MCF 10A (cell line): ENCODE results near the gene FMNL1. TPM values are rescaled to one million over a fixed set of nuclear protein-coding genes. Genes with fewer than 3 reads are reported as not detected.

Experiments
- BruUV-seq: library from RNA; stranded (reverse); fragments of 400-500 nt; replicated peaks from 2 replicates; lab custom pipeline; 2021; lab: Mats Ljungman, UMichigan
- CTCF ChIA-PET: fragments of 300-600 bp; sonication (Branson Sonifier 250); formaldehyde crosslinking; extraction: SDS; loops from one replicate; lab custom pipeline; 2021; ENCODE audit warnings: antibody characterized with exemption, inconsistent platforms; lab: Yijun Ruan, JAX
- POLR2A ChIA-PET: fragments of 300-600, 350-650 bp; sonication (Branson Sonifier 250); formaldehyde crosslinking; extraction: SDS; loops from one replicate; lab custom pipeline; 2020; ENCODE audit warnings: antibody characterized with exemption, inconsistent platforms; lab: Yijun Ruan, JAX
- DNase-seq: peaks from one replicate; pipeline ENCODE4 v3.0.0-alpha.2; 2018; ENCODE audit not compliant: unreplicated experiment
- H3K27ac Mint-ChIP-seq: one replicate; pipeline ENCODE4 v1.8.0; 2022; ENCODE audit warnings: mild to moderate bottlenecking, low read depth, mixed read lengths; ENCODE audit not compliant: unreplicated experiment
- H3K27me3 Mint-ChIP-seq: one replicate; pipeline ENCODE4 v1.8.0; 2022; ENCODE audit warnings: mixed read lengths; ENCODE audit not compliant: insufficient read depth, unreplicated experiment
- H3K36me3 Mint-ChIP-seq: one replicate; pipeline ENCODE4 v1.8.0; 2022; ENCODE audit warnings: mild to moderate bottlenecking, moderate library complexity, mixed read lengths; ENCODE audit not compliant: insufficient read depth, unreplicated experiment
- H3K4me1 Mint-ChIP-seq: one replicate; pipeline ENCODE4 v1.8.0; 2022; ENCODE audit warnings: mixed read lengths; ENCODE audit not compliant: insufficient read depth, unreplicated experiment
- H3K4me3 Mint-ChIP-seq: one replicate; pipeline ENCODE4 v1.8.0; 2022; ENCODE audit warnings: mild to moderate bottlenecking, moderate library complexity, mixed read lengths; ENCODE audit not compliant: unreplicated experiment
- H3K9me3 Mint-ChIP-seq: one replicate; pipeline ENCODE4 v1.8.0; 2022; ENCODE audit warnings: mixed read lengths; ENCODE audit not compliant: unreplicated experiment
- intact Hi-C: fragments of 100-400 bp; cut with micrococcal nuclease; formaldehyde crosslinking; loops from 2 replicates; pipeline ENCODE4 v1.14.1; 2022
- total RNA-seq: library from RNA; stranded (reverse); gene quantifications from 2 replicates; pipeline ENCODE4 v1.2.3, GENCODE V29; 2022
- TF ChIP-seq, protein P1 (sequence below): fragments of 200-600 bp; IDR thresholded peaks from one replicate; pipeline ENCODE4 v1.8.0; 2022; ENCODE audit warnings: antibody characterized with exemption, mild to moderate bottlenecking; ENCODE audit not compliant: unreplicated experiment

Gene FMNL1
- total RNA-seq, 1 experiment from 2014 or later, result 28.1 TPM

DNA sequence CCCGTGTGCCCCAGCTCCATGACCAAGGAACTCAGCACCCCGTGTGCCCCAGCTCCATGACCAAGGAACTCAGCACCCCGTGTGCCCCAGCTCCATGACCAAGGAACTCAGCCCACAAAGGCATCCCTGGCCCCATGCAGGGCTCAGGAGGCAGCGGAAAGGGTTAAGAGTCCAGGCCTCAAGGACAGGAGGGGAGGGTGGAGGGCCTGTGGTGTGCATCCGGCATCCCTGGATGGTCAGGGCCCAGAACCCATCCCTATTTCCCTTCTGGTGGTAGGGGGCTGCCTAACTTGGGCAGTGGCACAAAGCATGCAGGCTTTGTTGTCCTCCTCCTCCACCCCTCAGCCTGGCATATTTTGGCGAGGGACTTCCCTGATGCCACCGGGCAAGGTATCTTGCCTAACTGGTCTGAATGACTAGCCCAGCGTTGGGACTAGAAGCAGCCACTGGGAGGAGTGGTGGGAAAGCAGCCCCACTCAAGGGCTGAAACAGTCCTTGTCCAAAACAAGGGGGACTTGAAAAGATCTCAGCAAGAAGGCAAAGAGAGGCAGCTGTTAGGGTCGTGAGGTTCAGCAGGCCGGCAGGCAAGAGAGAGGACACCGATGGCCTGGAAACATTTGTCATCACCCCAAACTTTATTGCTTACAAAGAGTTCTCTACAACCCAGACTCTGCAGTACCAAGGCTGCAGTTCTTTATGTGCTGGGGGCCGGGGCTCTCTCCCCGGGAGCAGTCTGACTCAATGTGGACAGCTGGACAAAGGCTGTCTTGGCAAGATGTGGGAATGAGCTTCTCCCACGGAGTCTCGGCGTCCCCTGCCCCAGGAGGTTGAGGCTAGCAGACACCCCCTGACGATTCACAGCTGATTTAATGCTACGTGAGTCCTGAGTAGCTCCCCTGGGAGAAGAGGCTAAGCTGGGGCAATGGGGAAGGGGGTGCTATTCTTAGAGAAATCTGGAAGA is 41.1 kb downstream of the FMNL1 start:
- H3K27ac Mint-ChIP-seq, result no peak overlapping the region
- CTCF ChIA-PET, result interaction anchor here (0.5 to 1.5 kb wide), 6 partner anchors 14 to 132 kb away, joined by 3 to 7 read pairs (median 3); partner anchors contain the start of gene PLCD3
- no peak for DNase-seq
- BruUV-seq, result no TSS peak
- H3K4me3 Mint-ChIP-seq, result no peak overlapping the region
- TF ChIP-seq, protein P1, sequence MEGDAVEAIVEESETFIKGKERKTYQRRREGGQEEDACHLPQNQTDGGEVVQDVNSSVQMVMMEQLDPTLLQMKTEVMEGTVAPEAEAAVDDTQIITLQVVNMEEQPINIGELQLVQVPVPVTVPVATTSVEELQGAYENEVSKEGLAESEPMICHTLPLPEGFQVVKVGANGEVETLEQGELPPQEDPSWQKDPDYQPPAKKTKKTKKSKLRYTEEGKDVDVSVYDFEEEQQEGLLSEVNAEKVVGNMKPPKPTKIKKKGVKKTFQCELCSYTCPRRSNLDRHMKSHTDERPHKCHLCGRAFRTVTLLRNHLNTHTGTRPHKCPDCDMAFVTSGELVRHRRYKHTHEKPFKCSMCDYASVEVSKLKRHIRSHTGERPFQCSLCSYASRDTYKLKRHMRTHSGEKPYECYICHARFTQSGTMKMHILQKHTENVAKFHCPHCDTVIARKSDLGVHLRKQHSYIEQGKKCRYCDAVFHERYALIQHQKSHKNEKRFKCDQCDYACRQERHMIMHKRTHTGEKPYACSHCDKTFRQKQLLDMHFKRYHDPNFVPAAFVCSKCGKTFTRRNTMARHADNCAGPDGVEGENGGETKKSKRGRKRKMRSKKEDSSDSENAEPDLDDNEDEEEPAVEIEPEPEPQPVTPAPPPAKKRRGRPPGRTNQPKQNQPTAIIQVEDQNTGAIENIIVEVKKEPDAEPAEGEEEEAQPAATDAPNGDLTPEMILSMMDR, result no peak
- no peaks in the 10 kb centered on the region for H3K4me1 Mint-ChIP-seq
- peaks cover 42% of the 10 kb centered on the region for H3K36me3 Mint-ChIP-seq
- no peaks in the 10 kb centered on the region for H3K27me3 Mint-ChIP-seq
- no peaks in the 10 kb centered on the region for H3K9me3 Mint-ChIP-seq
- POLR2A ChIA-PET, result interaction anchor here (0.8 kb wide), 1 partner anchor 14 kb away, joined by 3 read pairs; no protein-coding TSS in a partner anchor
- intact Hi-C loops, result no loop called here

DNA sequence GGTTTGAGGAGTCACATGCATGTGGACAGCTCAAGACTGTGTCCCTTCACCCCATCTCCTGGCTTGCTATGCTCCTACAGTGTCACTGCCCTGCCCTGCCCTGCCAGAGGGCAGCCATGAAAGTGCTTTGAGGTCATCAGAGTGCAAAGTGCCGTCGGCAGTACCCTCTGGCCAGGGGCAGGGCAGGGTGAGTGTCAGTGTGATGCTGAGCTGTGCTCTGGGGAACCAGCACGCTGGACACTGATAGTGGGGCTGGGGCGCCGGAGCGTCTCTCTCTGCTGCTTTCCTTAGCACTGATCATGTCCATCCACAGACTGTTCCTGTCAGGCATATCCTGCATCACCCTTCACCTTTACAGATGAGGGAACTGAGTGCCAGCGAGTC is 41.8 kb downstream of the FMNL1 start:
- CTCF ChIA-PET, result interaction anchor here (0.5 to 1.5 kb wide), 4 partner anchors 14 to 131 kb away, joined by 3 to 7 read pairs (median 3); partner anchors contain the start of gene PLCD3
- POLR2A ChIA-PET, result interaction anchor here (0.8 kb wide), 1 partner anchor 15 kb away, joined by 3 read pairs; no protein-coding TSS in a partner anchor
- BruUV-seq, result no TSS peak
- TF ChIP-seq, protein P1, result no peak
- Mint-ChIP-seq H3K9me3 (no peaks in the 10 kb centered on the region), H3K4me1 (no peaks in the 10 kb centered on the region), H3K27me3 (no peaks in the 10 kb centered on the region), H3K4me3 (no peak overlapping the region), H3K36me3 (peaks cover 46% of the 10 kb centered on the region), H3K27ac (no peak overlapping the region)
- no peak for DNase-seq
- intact Hi-C loops, result no loop called here

DNA sequence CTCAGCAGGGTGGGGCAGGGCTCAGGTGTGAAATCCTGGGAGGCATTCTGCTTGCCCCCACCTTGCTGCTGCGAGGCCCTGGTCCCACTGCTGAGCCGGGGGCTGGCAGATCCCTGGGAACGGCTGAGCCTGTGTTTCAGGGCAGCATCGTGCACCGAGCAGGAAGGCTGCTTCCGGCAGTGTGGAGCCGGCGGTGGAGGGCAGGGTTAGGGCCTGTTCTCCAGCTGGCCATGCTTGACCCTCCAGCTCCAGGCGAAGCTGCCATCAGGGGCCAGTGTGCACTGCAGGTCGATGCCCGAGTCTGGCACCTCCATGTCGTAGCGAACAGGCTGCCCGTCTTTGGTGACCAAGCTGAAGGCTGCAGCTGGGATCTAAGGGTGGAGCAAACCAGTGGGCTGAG is 42.7 kb downstream of the FMNL1 start:
- no TSS peak for BruUV-seq
- POLR2A ChIA-PET, result no interaction called here
- Mint-ChIP-seq H3K4me1 (no peaks in the 10 kb centered on the region), H3K27ac (no peak overlapping the region), H3K27me3 (no peaks in the 10 kb centered on the region), H3K4me3 (no peak overlapping the region), H3K9me3 (no peaks in the 10 kb centered on the region), H3K36me3 (peaks cover 55% of the 10 kb centered on the region)
- intact Hi-C loops, result no loop called here
- CTCF ChIA-PET, result interaction anchor here (0.5 to 5.9 kb wide), 3 partner anchors 13 to 163 kb away, joined by 4 to 23 read pairs (median 5); no protein-coding TSS in a partner anchor
- DNase-seq, result no peak
- TF ChIP-seq, protein P1, result no peak

DNA sequence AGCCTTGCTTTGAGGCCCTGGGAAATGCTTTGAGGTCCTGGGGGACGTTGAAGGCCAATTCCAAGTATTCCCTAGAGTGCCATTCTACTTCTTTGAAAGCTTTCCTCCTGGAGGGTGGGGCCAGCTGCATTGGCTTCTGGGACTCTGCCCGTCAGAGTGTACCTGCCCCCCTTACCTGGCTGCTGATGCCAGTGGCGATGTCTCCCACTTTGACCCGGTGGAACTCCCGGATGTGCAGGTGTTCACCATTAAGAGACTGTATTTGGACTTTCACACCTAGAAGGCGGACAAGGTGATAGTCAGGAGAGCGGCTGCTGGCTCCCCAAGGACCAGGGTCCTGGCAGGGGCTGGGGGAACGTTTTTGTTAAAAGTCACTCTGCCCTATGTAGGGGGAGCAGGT is 43.3 kb downstream of the FMNL1 start:
- no TSS peak for BruUV-seq
- ChIA-PET CTCF (interaction anchor here (1.0 to 5.9 kb wide), 4 partner anchors 9 to 46 kb away, joined by 3 to 23 read pairs (median 4); no protein-coding TSS in a partner anchor), POLR2A (interaction anchor here (0.7 kb wide), 1 partner anchor 17 kb away, joined by 3 read pairs; no protein-coding TSS in a partner anchor)
- no peak overlapping the region for H3K27ac Mint-ChIP-seq
- H3K27me3 Mint-ChIP-seq, result no peaks in the 10 kb centered on the region
- no peak overlapping the region for H3K4me3 Mint-ChIP-seq
- TF ChIP-seq, protein P1, result no peak
- no peaks in the 10 kb centered on the region for H3K4me1 Mint-ChIP-seq
- no peak for DNase-seq
- intact Hi-C loops, result no loop called here
- no peaks in the 10 kb centered on the region for H3K9me3 Mint-ChIP-seq
- H3K36me3 Mint-ChIP-seq, result peaks cover 60% of the 10 kb centered on the region
